HEK293 (cell line): ENCODE data around the gene CFAP70.
"Not testable (repeated sequence)": the region's sequence is repeated elsewhere in the genome, so short reads cannot be mapped to it uniquely, and the experiment has no call there.

Experiments
- CTCF ChIA-PET: fragments of 350-600 bp; formaldehyde crosslinking; extraction: SDS; loops from one replicate; lab custom pipeline; 2021; ENCODE audit warnings: antibody characterized with exemption; lab: Yijun Ruan, JAX
- POLR2A ChIA-PET: fragments of 300-600 bp; formaldehyde crosslinking; extraction: SDS; loops from one replicate; lab custom pipeline; 2020; ENCODE audit warnings: antibody characterized with exemption, inconsistent platforms; lab: Yijun Ruan, JAX
- H3K27ac ChIP-seq: fragments of 200-500 bp; sonication (Bioruptor generic); 2 replicates; pipeline ENCODE4 v1.5.1; 2014; ENCODE audit warnings: low read depth, low read length, control low read depth, inconsistent platforms; ENCODE audit errors: extremely low read depth
- H3K36me3 ChIP-seq, 2 experiments: fragments of 200-500 bp in 1 of 2; sonication (Bioruptor generic) in 1 of 2; 1 replicate in 1 of 2; 2 replicates in 1 of 2; pipeline ENCODE4 v1.5.1; 2014 to 2017; ENCODE audit warnings: inconsistent platforms in 2 of 2, low read length in 2 of 2; ENCODE audit not compliant: control insufficient read depth in 2 of 2, insufficient read depth in 1 of 2
- H3K4me1 ChIP-seq: fragments of 200-500 bp; sonication (Bioruptor generic); 2 replicates; pipeline ENCODE4 v1.5.1; 2014; ENCODE audit warnings: mild to moderate bottlenecking, low read length, inconsistent platforms; ENCODE audit not compliant: control insufficient read depth, insufficient read depth
- H3K4me3 ChIP-seq: 2 replicates; pipeline ENCODE4 v1.5.1; 2011; ENCODE audit warnings: low read depth, mild to moderate bottlenecking, control low read depth, low read length, moderate library complexity
- H3K9me3 ChIP-seq: fragments of 200-500 bp; sonication (Bioruptor generic); 2 replicates; pipeline ENCODE4 v1.5.1; 2014; ENCODE audit warnings: low read depth, low read length, inconsistent platforms; ENCODE audit not compliant: control insufficient read depth, insufficient read depth
- IKZF3 ChIP-seq: fragments of 450-650 bp; IDR thresholded peaks from 2 replicates; pipeline ENCODE4 v1.5.0; 2018; ENCODE audit warnings: missing biosample characterization, mild to moderate bottlenecking, missing genetic modification characterization, moderate library complexity
- OSR2 ChIP-seq: fragments of 450-650 bp; formaldehyde crosslinking; IDR thresholded peaks from 2 replicates; pipeline ENCODE4 v1.5.1; 2016; ENCODE audit warnings: missing biosample characterization, missing genetic modification characterization
- PRDM10 ChIP-seq: fragments of 450-650 bp; formaldehyde crosslinking; IDR thresholded peaks from 2 replicates; pipeline ENCODE4 v1.5.1; 2016; ENCODE audit warnings: missing biosample characterization, missing genetic modification characterization
- SP7 ChIP-seq: fragments of 450-650 bp; formaldehyde crosslinking; IDR thresholded peaks from 2 replicates; pipeline ENCODE4 v1.5.1; 2016; ENCODE audit warnings: missing biosample characterization, missing genetic modification characterization
- ZNF132 ChIP-seq: fragments of 450-650 bp; formaldehyde crosslinking; IDR thresholded peaks from 2 replicates; pipeline ENCODE4 v1.5.1; 2017; ENCODE audit warnings: missing biosample characterization, missing genetic modification characterization, borderline replicate concordance
- ZNF513 ChIP-seq: fragments of 450-650 bp; IDR thresholded peaks from 2 replicates; pipeline ENCODE4 v1.5.1; 2018; ENCODE audit warnings: missing biosample characterization, missing genetic modification characterization
- ZNF558 ChIP-seq: fragments of 450-650 bp; formaldehyde crosslinking; IDR thresholded peaks from 2 replicates; pipeline ENCODE4 v1.5.1; 2016; ENCODE audit warnings: missing biosample characterization, missing genetic modification characterization
- ZSCAN16 ChIP-seq: fragments of 450-650 bp; formaldehyde crosslinking; IDR thresholded peaks from 2 replicates; pipeline ENCODE4 v1.5.1; 2016; ENCODE audit warnings: missing biosample characterization, missing genetic modification characterization
- TF ChIP-seq, protein P1 (sequence below): fragments of 450-650 bp; formaldehyde crosslinking; IDR thresholded peaks from 2 replicates; pipeline ENCODE4 v1.5.1; 2016; ENCODE audit warnings: missing biosample characterization, missing genetic modification characterization

Gene CFAP70

GRCh38 chr10:73333202-73333601 is 25.5 kb downstream of the CFAP70 start:
- no peaks in the 10 kb centered on the region for H3K4me1 ChIP-seq
- H3K36me3 ChIP-seq: no peaks in the 10 kb centered on the region
- ChIA-PET POLR2A (interaction anchor here (1.1 kb wide), 1 partner anchor 26 kb away, joined by 3 read pairs; the partner anchor contains the start of gene CFAP70), CTCF (no interaction called here)
- no peak overlapping the region for H3K27ac ChIP-seq
- H3K4me3 ChIP-seq: no peak overlapping the region
- TF ChIP-seq ZNF513 (no peak), ZNF558 (tag by site-specific recombination) (peak; percentile 97), OSR2 (no peak)
- H3K9me3 ChIP-seq: no peaks in the 10 kb centered on the region

- ChIA-PET CTCF (interaction anchor here (0.6 kb wide), 1 partner anchor 81 kb away, joined by 3 read pairs; no protein-coding TSS in a partner anchor), POLR2A (no interaction called here)
- no peaks in the 10 kb centered on the region for H3K36me3 ChIP-seq
- no peak overlapping the region for H3K4me3 ChIP-seq
- H3K27ac ChIP-seq: no peak overlapping the region
- H3K4me1 ChIP-seq: no peaks in the 10 kb centered on the region
- TF ChIP-seq PRDM10 (tag by site-specific recombination) (peak; percentile 93), SP7 (peak; percentile 87), ZNF132 (no peak)
- no peaks in the 10 kb centered on the region for H3K9me3 ChIP-seq
Observed at GRCh38 chr10:73332379-73332778, 26.3 kb downstream of the CFAP70 start.

GRCh38 chr10:73328523-73328922 is 30.1 kb downstream of the CFAP70 start:
- H3K4me1 ChIP-seq, H3K4me3 ChIP-seq, POLR2A ChIA-PET, H3K27ac ChIP-seq, CTCF ChIA-PET, H3K36me3 ChIP-seq, H3K9me3 ChIP-seq: not testable (repeated sequence)

GRCh38 chr10:73325290-73325689 is 33.4 kb downstream of the CFAP70 start:
- POLR2A ChIA-PET, H3K9me3 ChIP-seq, H3K4me3 ChIP-seq, H3K27ac ChIP-seq, H3K4me1 ChIP-seq, CTCF ChIA-PET, H3K36me3 ChIP-seq: not testable (repeated sequence)

DNA sequence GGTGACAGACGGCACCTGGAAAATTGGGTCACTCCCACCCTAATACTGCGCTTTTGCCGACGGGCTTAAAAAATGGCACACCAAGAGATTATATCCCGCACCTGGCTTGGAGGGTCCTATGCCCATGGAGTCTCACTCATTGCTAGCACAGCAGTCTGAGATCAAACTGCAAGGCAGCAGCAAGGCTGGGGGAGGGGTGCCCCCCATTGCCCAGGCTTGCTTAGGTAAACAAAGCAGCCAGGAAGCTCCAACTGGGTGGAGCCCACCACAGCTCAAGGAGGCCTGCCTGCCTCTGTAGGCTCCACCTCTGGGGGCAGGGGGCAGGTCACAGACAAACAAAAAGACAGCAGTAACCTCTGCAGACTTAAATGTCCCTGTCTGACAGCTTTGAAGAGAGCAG is 35.1 kb downstream of the CFAP70 start:
- H3K27ac ChIP-seq, H3K4me1 ChIP-seq, H3K4me3 ChIP-seq, H3K9me3 ChIP-seq, H3K36me3 ChIP-seq, POLR2A ChIA-PET, CTCF ChIA-PET: not testable (repeated sequence)

DNA sequence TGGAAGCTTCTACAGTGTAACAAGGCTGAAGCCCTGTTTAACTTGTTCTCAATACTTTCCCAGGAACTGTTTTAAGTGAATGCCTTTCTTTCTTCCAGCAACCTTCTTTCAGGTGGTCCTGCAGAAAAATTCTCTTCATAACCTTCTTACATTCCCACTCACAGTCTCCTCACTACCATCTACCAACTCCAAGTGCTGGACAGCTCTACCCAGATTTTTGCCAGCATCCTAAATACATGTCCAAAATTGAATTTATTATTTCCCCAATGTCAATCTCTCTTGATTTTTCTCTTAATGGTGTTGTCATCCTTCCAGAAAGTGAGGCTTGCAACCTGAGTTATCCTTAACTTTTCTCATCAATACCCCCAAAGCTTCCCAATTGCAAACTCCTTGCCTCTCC is 48.2 kb downstream of the CFAP70 start:
- Histone ChIP-seq H3K27ac (no peak overlapping the region), H3K36me3 (no peaks in the 10 kb centered on the region), H3K4me1 (no peaks in the 10 kb centered on the region), H3K4me3 (no peak overlapping the region), H3K9me3 (no peaks in the 10 kb centered on the region)
- POLR2A ChIA-PET: no interaction called here
- CTCF ChIA-PET: no interaction called here
- TF ChIP-seq IKZF3 (tag by site-specific recombination) (no peak), ZSCAN16 (tag by site-specific recombination) (no peak)
- TF ChIP-seq, protein P1, sequence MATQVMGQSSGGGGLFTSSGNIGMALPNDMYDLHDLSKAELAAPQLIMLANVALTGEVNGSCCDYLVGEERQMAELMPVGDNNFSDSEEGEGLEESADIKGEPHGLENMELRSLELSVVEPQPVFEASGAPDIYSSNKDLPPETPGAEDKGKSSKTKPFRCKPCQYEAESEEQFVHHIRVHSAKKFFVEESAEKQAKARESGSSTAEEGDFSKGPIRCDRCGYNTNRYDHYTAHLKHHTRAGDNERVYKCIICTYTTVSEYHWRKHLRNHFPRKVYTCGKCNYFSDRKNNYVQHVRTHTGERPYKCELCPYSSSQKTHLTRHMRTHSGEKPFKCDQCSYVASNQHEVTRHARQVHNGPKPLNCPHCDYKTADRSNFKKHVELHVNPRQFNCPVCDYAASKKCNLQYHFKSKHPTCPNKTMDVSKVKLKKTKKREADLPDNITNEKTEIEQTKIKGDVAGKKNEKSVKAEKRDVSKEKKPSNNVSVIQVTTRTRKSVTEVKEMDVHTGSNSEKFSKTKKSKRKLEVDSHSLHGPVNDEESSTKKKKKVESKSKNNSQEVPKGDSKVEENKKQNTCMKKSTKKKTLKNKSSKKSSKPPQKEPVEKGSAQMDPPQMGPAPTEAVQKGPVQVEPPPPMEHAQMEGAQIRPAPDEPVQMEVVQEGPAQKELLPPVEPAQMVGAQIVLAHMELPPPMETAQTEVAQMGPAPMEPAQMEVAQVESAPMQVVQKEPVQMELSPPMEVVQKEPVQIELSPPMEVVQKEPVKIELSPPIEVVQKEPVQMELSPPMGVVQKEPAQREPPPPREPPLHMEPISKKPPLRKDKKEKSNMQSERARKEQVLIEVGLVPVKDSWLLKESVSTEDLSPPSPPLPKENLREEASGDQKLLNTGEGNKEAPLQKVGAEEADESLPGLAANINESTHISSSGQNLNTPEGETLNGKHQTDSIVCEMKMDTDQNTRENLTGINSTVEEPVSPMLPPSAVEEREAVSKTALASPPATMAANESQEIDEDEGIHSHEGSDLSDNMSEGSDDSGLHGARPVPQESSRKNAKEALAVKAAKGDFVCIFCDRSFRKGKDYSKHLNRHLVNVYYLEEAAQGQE (tag by site-specific recombination): peak; percentile 74
